C4-2B (cell line): ENCODE measurements around the gene PKD1L1.

Source experiments
- ZFX ChIP-seq: fragments of 450-650 bp; IDR thresholded peaks from 2 replicates; pipeline ENCODE4 v1.6.1; 2017
- TF ChIP-seq, protein P1 (sequence below): fragments of 450-650 bp; conservative IDR thresholded peaks from 2 replicates; pipeline ENCODE4 v1.5.1; 2017; ENCODE audit warnings: mild to moderate bottlenecking

DNA sequence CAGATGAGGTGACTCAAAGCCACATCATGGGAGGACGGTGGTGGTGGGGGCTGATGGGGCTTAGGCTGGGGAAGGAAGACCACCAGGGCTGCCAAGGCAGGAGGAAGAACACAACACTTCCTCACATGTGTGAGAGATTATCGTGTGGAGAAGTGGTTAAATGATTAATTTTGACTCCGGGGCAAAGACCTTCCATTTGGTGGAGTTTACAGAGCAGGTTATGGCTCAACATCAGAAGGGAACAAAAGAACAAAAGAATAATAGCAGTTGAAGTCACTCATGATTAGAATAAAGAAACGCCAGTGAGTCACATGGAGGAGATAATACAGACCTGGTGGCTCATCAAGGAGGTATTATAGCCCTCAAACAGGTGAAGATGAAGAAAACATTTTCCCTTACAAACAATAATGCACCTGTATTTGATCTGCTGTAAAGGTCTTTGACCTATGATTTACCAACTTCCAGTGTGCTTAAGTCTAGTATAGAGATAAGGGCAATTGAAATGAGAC, 170.1 kb downstream of the PKD1L1 start:
- TF ChIP-seq, protein P1, sequence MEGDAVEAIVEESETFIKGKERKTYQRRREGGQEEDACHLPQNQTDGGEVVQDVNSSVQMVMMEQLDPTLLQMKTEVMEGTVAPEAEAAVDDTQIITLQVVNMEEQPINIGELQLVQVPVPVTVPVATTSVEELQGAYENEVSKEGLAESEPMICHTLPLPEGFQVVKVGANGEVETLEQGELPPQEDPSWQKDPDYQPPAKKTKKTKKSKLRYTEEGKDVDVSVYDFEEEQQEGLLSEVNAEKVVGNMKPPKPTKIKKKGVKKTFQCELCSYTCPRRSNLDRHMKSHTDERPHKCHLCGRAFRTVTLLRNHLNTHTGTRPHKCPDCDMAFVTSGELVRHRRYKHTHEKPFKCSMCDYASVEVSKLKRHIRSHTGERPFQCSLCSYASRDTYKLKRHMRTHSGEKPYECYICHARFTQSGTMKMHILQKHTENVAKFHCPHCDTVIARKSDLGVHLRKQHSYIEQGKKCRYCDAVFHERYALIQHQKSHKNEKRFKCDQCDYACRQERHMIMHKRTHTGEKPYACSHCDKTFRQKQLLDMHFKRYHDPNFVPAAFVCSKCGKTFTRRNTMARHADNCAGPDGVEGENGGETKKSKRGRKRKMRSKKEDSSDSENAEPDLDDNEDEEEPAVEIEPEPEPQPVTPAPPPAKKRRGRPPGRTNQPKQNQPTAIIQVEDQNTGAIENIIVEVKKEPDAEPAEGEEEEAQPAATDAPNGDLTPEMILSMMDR = no peak
- no peak for TF ChIP-seq ZFX
